Measurements from ENCODE around the gene LYZ. TPM values are rescaled to one million over a fixed set of nuclear protein-coding genes. Genes with fewer than 3 reads are reported as not detected.
"Not testable (repeated sequence)": the region's sequence is repeated elsewhere in the genome, so short reads cannot be mapped to it uniquely, and the experiment has no call there.

Gene LYZ
- total RNA-seq: 0.89 and 1.8 TPM in 2 replicates

GRCh38 chr12:69348162-69348938 lies at the start of gene LYZ:
LYZ (plus strand) TSS chr12:69348381; CDS start chr12:69348409, 28 bp downstream.
- intact Hi-C loops (cut with micrococcal nuclease): no loop called here

- intact Hi-C loops (cut with micrococcal nuclease): no loop called here
These were observed 49.2 kb upstream of the LYZ start for GRCh38 chr12:69298947-69299346.

DNA sequence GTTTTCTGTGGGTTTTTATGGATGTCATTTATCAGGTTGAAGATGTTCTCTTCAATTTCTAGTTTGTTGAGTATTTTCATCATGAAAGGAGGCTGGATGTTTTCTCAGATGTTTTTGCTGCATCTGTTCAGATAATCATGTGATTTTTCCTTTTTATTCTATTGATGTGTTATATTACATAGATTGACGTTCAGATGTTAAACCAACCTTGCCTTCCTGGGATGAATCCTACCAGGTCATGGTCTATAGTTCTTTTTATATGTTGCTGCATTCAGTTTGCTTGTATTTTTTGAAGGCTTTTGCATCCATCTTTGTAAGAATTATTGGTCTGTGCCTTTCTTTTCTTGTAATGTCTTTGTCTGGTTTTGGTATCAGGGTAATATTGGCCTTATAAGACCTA lies 43.9 kb upstream of the LYZ start:
- intact Hi-C loops (cut with micrococcal nuclease): no loop called here

DNA sequence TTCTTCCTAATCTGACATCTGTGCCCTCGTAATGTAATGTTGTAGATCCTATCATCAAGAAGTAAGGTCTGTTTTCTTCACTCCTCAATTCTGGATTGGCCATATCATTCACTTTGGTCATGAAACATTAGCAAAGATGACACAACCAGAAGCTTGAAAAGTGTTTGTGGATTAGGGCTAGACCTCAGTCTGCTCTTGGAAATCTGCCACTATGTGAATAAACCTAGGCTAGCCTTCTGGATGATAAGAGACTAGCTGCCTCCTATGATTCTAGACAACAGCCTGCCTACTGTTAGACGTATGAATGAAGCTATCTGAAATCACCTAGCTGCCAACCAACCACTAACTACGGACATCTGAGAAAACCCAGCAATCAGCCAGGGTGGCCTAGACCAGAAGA lies 38.7 kb upstream of the LYZ start:
- intact Hi-C loops (cut with micrococcal nuclease): no loop called here

GRCh38 chr12:69313209-69313608 lies 35.0 kb upstream of the LYZ start:
- intact Hi-C loops (cut with micrococcal nuclease): no loop called here

DNA sequence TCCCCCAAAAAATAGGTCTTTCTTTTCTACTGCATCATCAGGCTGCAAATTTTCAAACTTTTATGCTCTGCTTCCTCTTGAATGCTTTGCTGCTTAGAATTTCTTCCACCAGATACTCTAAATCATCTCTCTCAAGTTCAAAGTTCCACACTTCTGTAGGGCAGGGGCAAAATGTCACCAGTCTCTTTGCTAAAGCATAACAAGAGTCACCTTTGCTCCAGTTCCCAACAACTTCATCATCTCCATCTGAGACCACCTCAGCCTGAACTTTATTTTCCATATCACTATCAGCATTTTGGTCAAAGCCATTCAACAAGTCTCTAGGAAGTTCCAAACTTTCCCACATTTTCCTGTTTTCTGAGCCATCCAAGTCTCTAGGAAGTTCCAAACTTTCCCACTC lies 31.4 kb upstream of the LYZ start:
- intact Hi-C loops (cut with micrococcal nuclease): not testable (repeated sequence)

DNA sequence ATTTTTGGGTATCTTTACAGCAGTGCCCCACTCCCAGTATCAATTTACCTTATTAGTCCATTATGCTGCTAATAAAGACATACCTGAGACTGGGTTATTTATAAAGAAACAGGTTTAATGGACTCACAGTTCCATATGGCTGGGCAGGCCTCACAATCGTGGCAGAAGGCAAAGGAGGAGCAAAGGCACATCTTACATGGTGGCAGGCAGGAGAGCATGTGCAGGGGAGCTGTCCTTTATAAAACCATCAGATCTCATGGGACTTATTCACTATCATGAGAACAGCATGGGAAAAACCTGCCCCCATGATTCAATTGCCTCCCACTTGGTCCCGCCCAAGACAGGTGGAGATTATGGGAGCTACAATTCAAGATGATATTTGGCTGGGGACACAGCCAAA lies 30.9 kb upstream of the LYZ start:
- intact Hi-C loops (cut with micrococcal nuclease): not testable (repeated sequence)

- intact Hi-C loops (cut with micrococcal nuclease): no loop called here
These were observed 30.0 kb upstream of the LYZ start for GRCh38 chr12:69318225-69318624.

DNA sequence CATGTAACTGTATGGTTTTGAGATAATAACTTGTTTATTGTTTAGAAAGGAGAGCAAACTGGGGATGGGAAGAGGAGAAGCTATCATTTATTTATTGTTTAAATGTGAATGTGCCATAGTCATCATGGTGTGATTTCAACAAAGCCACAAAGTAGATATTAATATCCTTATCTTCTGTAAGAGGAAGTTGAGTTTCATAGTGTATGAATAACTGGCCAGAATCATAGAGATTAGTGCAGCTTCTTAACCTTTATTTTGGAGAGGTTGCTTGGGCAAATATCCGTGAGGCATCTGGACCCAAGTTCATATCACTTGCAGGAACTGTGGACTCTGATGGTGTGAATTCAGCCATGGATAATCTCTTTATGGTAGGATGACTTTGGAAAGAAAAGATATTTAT lies 26.8 kb upstream of the LYZ start:
- intact Hi-C loops (cut with micrococcal nuclease): no loop called here

GRCh38 chr12:69324797-69325466 lies 23.2 kb upstream of the LYZ start:
- intact Hi-C loops (cut with micrococcal nuclease): no loop called here

DNA sequence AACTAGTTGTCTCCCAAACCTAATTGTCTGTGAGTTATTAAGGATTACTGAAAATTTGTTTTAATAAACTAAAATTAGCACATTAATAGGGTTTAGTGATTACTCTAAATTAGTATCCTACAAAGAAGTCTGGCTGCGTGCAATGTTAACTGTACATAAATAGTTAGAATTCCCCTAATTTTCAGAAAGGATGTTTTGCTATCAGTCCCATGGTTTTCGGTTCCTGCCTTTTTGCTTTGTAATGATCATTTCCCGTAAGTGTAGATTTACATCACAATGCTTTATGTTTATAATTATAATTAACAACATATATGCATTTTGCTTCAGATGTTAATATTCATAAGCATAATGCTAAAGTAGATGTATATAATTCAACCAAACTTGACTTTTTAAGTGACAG lies 19.8 kb upstream of the LYZ start:
- intact Hi-C loops (cut with micrococcal nuclease): no loop called here

DNA sequence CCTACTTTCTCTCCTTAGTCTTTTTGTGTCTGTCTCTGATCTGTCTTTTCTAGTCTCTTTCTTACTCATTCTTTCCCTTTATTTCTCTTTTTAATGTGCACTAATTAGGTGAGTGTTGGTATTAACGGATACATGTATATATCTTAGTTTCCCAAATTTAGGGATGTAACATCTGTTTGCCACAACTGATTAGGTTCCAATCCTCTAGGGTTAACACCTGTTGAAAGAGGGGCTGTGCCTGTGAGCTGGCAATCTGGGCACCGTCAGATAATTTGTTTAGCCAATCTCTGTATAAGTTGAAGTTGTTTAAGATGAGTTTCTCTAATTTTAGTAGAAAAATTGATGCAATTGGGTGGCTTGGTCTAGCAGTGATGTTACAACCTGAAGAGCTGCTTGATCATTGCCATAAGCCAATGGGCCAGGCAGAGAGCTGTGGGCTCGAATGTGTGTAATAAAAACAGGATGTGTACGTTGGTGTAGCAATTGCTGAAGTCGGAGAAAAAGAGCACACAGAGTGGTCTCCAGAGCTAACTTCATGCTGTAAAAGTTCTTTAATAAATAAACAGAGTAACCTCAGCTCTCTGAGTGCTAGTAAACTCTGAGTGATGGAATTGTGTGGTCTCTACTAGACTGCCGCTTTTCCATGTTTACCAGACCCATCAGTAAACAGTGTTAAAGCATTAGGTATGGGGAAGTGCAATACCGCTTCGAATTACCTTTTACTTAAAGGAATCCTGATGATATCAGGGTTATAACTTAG lies 18.3 kb upstream of the LYZ start:
- intact Hi-C loops (cut with micrococcal nuclease): no loop called here

DNA sequence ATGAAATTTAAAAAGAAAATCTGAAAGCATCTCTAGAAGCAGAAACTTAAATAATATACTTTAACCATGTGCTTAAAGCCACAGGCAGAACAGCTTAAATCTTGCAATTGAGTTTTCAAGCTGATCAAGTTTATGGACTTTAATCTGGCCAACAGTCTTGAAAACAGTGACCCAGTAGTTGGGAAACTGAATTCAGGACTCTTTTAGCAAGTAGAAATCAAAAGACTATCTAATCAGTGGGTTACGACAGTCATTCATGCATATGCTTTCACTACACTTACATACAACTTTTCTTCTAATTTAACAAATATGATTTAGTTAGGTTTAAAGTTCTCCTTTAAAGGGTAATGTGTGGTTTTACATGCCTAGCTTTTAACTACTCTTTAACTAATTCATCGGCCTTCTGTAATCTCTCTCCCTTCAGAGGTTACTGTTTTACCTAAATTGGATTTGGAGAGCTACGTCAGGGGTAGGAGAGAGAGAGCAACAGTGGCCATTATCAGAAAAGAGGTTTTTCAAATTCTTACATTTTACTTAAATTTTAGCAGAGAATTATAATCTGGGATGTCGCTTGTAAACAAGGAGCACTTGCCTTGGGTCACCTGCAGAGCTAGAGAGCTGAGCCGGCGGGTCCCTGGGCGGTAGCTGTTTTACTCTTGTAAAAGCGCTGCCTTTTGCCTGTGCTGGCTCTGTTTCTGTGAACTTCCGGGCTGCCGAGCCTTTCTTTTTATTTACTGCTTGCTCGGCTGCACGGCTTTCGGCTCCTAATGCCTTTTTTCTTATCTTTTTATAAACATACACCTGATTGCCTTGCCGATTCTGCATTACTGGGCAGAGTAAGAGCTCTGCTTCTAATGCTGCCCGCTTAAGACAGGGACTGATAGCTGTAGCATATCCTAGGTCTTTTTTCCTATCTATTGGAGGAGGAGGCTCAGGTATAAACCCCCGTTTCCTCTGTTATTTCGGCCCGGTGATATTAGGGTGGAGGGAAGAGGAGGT lies 17.4 kb upstream of the LYZ start:
- intact Hi-C loops (cut with micrococcal nuclease): no loop called here

DNA sequence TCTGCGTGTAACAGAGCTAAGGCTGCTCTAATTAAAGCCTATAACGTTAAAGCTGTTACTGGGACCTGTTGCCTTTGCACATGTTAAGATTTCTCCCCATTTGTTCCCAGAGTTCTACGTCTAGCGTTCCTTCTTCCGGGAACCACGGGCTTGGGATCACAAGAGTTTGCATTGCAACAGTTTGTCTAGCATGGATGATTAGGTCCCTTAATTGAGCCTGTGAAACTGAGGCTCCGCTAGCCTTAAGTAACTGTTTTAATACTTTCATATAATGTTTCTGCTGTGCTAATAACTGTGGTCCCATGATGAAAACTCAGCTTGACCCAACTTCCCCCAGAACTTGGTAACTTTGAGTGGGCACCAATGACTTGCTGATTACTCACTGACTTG lies 16.7 kb upstream of the LYZ start:
- intact Hi-C loops (cut with micrococcal nuclease): no loop called here

- intact Hi-C loops (cut with micrococcal nuclease): loop anchor here (2.0 kb wide), 1 partner anchor 41 kb away; no protein-coding TSS in a partner anchor
These were observed 16.1 kb upstream of the LYZ start for GRCh38 chr12:69331909-69332684.

DNA sequence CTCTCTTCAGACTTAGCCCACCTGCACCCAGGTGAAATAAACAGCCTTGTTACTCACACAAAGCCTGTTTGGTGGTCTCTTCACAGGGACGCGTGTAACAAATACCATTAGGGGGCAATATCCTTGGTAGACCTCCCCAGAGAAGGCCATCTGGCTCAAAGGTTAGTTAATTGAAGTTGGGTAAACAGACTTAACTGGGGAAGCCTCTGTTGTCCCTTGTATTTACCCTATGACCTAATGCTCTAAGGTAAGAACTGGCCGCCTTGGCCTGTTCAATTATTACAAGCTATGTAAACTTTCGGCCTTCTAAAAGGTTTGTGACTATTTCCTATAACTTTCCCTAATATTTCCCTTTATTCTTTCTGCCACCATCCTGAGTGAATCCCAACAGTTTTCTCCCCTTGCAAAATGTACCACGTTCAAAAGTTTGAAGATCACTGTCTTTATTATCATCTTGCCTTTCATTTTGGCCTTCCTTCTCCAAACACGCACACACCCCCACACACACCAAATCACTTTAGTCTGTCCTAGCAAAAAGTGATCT lies 15.3 kb upstream of the LYZ start:
- intact Hi-C loops (cut with micrococcal nuclease): loop anchor here (2.0 kb wide), 1 partner anchor 42 kb away; no protein-coding TSS in a partner anchor

DNA sequence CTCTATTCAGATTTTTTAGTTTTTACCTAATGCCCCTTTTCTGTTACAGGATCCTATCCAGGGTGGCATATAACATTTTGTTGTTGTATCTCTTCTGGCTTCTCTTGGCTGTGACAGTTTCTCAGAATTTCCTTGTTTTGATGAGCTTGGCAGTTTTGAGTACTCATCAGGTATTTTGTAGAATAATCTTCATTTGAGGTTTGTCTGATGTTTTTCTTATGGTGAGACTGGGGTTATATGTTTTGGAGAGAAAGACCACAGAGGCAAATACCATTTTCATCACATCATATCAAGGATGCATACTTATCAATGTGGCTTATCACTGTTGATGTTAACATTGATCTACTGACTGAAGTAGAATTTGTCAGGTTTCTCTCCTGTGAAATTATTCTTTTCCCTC lies 14.0 kb upstream of the LYZ start:
- intact Hi-C loops (cut with micrococcal nuclease): no loop called here

GRCh38 chr12:69337311-69338090 lies 10.7 kb upstream of the LYZ start:
- intact Hi-C loops (cut with micrococcal nuclease): no loop called here

Data from T-helper 2 cell treated with Interferon-gamma antibody and Interleukin-4, amounts not matched to agents 100 ng/mL and 5 ng/mL, for 36 hours (primary cell).